DND-41 (cell line): ENCODE measurements around the gene OR2A42.
"Not testable (repeated sequence)": the region's sequence is repeated elsewhere in the genome, so short reads cannot be mapped to it uniquely, and the experiment has no call there.

Source experiments
- CTCF ChIP-seq: IDR thresholded peaks from 2 replicates; pipeline ENCODE4 v1.5.1; 2012; ENCODE audit warnings: borderline replicate concordance, low read length, moderate library complexity, mild to moderate bottlenecking; ENCODE audit not compliant: poor library complexity, severe bottlenecking; ENCODE audit errors: extremely low read depth
- EZH2 ChIP-seq: IDR thresholded peaks from 3 replicates; pipeline ENCODE4 v1.6.1; 2012; ENCODE audit warnings: borderline replicate concordance, low read depth, mild to moderate bottlenecking, moderate library complexity, low read length, inconsistent platforms; ENCODE audit not compliant: severe bottlenecking

GRCh38 chr7:144280010-144280409, 40.6 kb upstream of the OR2A42 start:
- TF ChIP-seq CTCF, EZH2: not testable (repeated sequence)
